DOHH2 (cell line): ENCODE results near the gene CEP55.

ENCODE experiments used
- H3F3A ChIP-seq: fragments of 200-600 bp; sonication (generic), shearing (Covaris generic); 2 replicates; pipeline ENCODE4 v1.6.0; 2016; ENCODE audit warnings: antibody characterized with exemption, mild to moderate bottlenecking; ENCODE audit not compliant: control insufficient read depth, insufficient read depth
- H3K27ac ChIP-seq: fragments of 200-600 bp; sonication (generic); 2 replicates; pipeline ENCODE4 v1.5.1; 2014; ENCODE audit warnings: low read depth, mild to moderate bottlenecking, low read length, moderate library complexity
- H3K27me3 ChIP-seq: fragments of 200-600 bp; sonication (generic); 2 replicates; pipeline ENCODE4 v1.6.1; 2014; ENCODE audit warnings: mild to moderate bottlenecking, low read length, mixed read lengths; ENCODE audit not compliant: control insufficient read depth
- H3K36me3 ChIP-seq: fragments of 200-600 bp; sonication (generic); 2 replicates; pipeline ENCODE4 v1.6.1; 2014; ENCODE audit warnings: mild to moderate bottlenecking, low read length, moderate library complexity, mixed read lengths; ENCODE audit not compliant: control insufficient read depth
- H3K4me1 ChIP-seq: fragments of 200-600 bp; sonication (generic); 2 replicates; pipeline ENCODE4 v1.6.1; 2014; ENCODE audit warnings: mild to moderate bottlenecking, low read length, mixed read lengths; ENCODE audit not compliant: control insufficient read depth
- H3K4me2 ChIP-seq: fragments of 200-600 bp; sonication (generic); 2 replicates; pipeline ENCODE4 v1.6.0; 2014; ENCODE audit warnings: mild to moderate bottlenecking, low read length, moderate library complexity
- H3K4me3 ChIP-seq: fragments of 200-600 bp; sonication (generic); 2 replicates; pipeline ENCODE4 v1.5.1; 2014; ENCODE audit warnings: mild to moderate bottlenecking, low read length, mixed read lengths
- H3K79me2 ChIP-seq: fragments of 200-600 bp; sonication (generic); 2 replicates; pipeline ENCODE4 v1.6.1; 2014; ENCODE audit warnings: mild to moderate bottlenecking, low read length, mixed read lengths; ENCODE audit not compliant: control insufficient read depth
- H3K9me2 ChIP-seq: fragments of 200-600 bp; sonication (generic); replicated peaks from 2 replicates; pipeline ENCODE4 v1.6.1; 2014; ENCODE audit warnings: mild to moderate bottlenecking, low read length, mixed read lengths; ENCODE audit not compliant: control insufficient read depth
- H3K9me3 ChIP-seq: fragments of 200-600 bp; sonication (generic); 2 replicates; pipeline ENCODE4 v1.6.1; 2014; ENCODE audit warnings: antibody characterized with exemption, low read length, mixed read lengths; ENCODE audit not compliant: control insufficient read depth, insufficient read depth
- H4K20me1 ChIP-seq: fragments of 200-600 bp; sonication (generic); 2 replicates; pipeline ENCODE4 v1.6.0; 2014; ENCODE audit warnings: low read depth, mild to moderate bottlenecking, antibody characterized with exemption, low read length, moderate library complexity; ENCODE audit not compliant: control insufficient read depth, insufficient read depth
- CTCF ChIP-seq: fragments of 200-600 bp; sonication (generic); IDR thresholded peaks from one replicate; pipeline ENCODE4 v1.5.1; 2014; ENCODE audit warnings: antibody characterized with exemption, mild to moderate bottlenecking, low read depth, low read length; ENCODE audit not compliant: poor library complexity, severe bottlenecking
- EZH2phosphoT487 ChIP-seq: fragments of 200-600 bp; sonication (generic); IDR thresholded peaks from 2 replicates; pipeline ENCODE4 v1.6.1; 2017; ENCODE audit warnings: borderline replicate concordance, mild to moderate bottlenecking, antibody characterized with exemption, low read length, moderate library complexity, mixed read lengths

Gene CEP55

GRCh38 chr10:93573051-93573909 is 76.9 kb downstream of the CEP55 start:
- no peaks in the 10 kb centered on the region for H3K36me3 ChIP-seq
- H3K27ac ChIP-seq: no peak overlapping the region
- no peaks in the 10 kb centered on the region for H3F3A ChIP-seq
- no peak overlapping the region for H3K4me2 ChIP-seq
- no peak for TF ChIP-seq CTCF
- TF ChIP-seq EZH2phosphoT487: no peak
- H3K4me1 ChIP-seq: no peaks in the 10 kb centered on the region
- H3K9me2 ChIP-seq: no peaks in the 10 kb centered on the region
- H3K27me3 ChIP-seq: peaks cover 9% of the 10 kb centered on the region; the same call in 1 of the 2 replicates
- no peaks in the 10 kb centered on the region for H3K79me2 ChIP-seq
- no peaks in the 10 kb centered on the region for H4K20me1 ChIP-seq
- no peaks in the 10 kb centered on the region for H3K9me3 ChIP-seq
- no peak overlapping the region for H3K4me3 ChIP-seq

DNA sequence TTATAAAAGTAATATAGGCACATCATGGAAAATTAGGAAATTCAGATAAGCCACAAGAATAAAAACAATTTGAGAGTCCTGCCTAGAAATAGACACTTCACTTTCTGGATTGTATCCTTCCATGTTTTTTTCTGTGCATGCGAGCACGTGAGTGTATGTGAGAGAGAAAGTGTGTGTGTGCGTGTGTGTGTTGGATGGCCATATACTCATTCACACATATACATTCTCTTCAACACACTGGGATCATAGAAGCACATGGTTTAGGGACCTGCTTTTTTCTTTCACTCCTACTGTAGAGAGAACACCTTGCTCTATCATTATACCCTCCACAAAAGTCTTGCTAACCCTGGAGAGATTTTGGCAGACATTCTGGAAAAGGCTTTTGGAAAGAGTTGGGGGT is 77.5 kb downstream of the CEP55 start:
- Histone ChIP-seq H3K9me2 (no peaks in the 10 kb centered on the region), H3K27ac (no peak overlapping the region), H3K4me2 (no peak overlapping the region), H4K20me1 (no peaks in the 10 kb centered on the region), H3K79me2 (no peaks in the 10 kb centered on the region), H3K9me3 (no peaks in the 10 kb centered on the region), H3K27me3 (peaks cover 9% of the 10 kb centered on the region; the same call in 1 of the 2 replicates), H3K4me1 (no peaks in the 10 kb centered on the region), H3K36me3 (no peaks in the 10 kb centered on the region), H3F3A (no peaks in the 10 kb centered on the region), H3K4me3 (no peak overlapping the region)
- TF ChIP-seq EZH2phosphoT487 (no peak), CTCF (no peak)

DNA sequence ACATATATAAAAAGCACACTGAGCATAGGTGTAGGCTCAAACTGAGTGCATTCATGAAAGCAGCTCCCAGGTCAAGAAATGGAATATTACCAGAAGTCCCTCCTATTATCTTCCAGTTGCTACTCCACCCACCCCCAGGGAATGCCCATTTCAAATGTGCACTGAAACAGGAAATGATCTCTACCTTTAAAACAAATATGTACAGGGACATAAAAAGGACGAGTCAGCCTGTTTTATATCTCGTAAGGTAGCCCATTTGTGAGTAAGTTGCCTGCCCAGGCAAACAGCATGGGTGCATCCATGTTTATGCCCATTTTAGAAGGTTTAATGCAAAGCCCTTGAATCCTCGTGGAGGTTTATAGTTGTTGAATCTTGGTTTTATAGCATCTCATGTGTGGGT is 80.5 kb downstream of the CEP55 start:
- Histone ChIP-seq H3K4me3 (no peak overlapping the region), H3K4me2 (no peak overlapping the region), H3K4me1 (no peaks in the 10 kb centered on the region), H3K79me2 (no peaks in the 10 kb centered on the region), H3K27ac (no peak overlapping the region), H3K27me3 (peaks cover 9% of the 10 kb centered on the region; the same call in 1 of the 2 replicates), H3K9me2 (no peaks in the 10 kb centered on the region), H3K9me3 (peaks cover 6% of the 10 kb centered on the region; the same call in 1 of the 2 replicates), H3F3A (no peaks in the 10 kb centered on the region), H4K20me1 (no peaks in the 10 kb centered on the region), H3K36me3 (no peaks in the 10 kb centered on the region)
- no peak for TF ChIP-seq EZH2phosphoT487

DNA sequence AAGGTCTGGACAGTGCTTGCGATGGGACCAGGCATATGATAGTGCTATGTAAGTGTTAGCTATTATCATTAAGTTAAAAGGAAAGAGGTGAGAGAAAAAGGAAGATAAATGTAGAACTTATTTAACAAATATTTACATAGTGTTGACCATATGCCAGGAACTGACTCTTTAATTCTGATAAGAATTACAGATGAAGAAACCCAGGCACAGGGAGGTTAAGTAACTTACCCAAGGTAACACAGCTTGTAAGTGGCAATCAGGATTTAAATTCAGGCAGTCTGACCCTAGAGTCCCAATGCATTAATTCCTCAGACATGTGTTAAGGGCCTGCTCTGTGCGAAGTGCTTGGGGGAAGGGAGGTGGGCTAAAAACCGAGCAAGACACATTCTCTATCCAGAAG is 81.2 kb downstream of the CEP55 start:
- no peak overlapping the region for H3K4me2 ChIP-seq
- no peaks in the 10 kb centered on the region for H3K4me1 ChIP-seq
- no peaks in the 10 kb centered on the region for H3F3A ChIP-seq
- H4K20me1 ChIP-seq: no peaks in the 10 kb centered on the region
- H3K9me2 ChIP-seq: no peaks in the 10 kb centered on the region
- no peak overlapping the region for H3K27ac ChIP-seq
- peaks cover 4% of the 10 kb centered on the region; the same call in 1 of the 2 replicates for H3K27me3 ChIP-seq
- no peaks in the 10 kb centered on the region for H3K36me3 ChIP-seq
- no peak overlapping the region for H3K4me3 ChIP-seq
- peaks cover 6% of the 10 kb centered on the region; the same call in 1 of the 2 replicates for H3K9me3 ChIP-seq
- TF ChIP-seq EZH2phosphoT487 (no peak), CTCF (no peak)
- H3K79me2 ChIP-seq: no peaks in the 10 kb centered on the region
